AG04450 (cell line): Measurements from ENCODE around the gene B3GALNT1. TPM values are rescaled to one million over a fixed set of nuclear protein-coding genes. Genes with fewer than 3 reads are reported as not detected.
"Not testable (repeated sequence)": the region's sequence is repeated elsewhere in the genome, so short reads cannot be mapped to it uniquely, and the experiment has no call there.

Experiments used
- CTCF ChIA-PET: fragments of 300-600, 350-600 bp; formaldehyde crosslinking; extraction: SDS; loops from one replicate; lab custom pipeline; 2022; ENCODE audit warnings: antibody characterized with exemption, inconsistent platforms; lab: Charles Lee
- POLR2A ChIA-PET: fragments of 350-600 bp; formaldehyde crosslinking; extraction: SDS; loops from one replicate; lab custom pipeline; 2021; ENCODE audit warnings: antibody characterized with exemption, inconsistent platforms; lab: Yijun Ruan, JAX
- DNase-seq: peaks from one replicate; pipeline ENCODE4 v3.0.0-alpha.2; 2011; ENCODE audit warnings: low read depth, low spot score
- H3K27ac ChIP-seq: one replicate; pipeline ENCODE4 v1.5.1; 2012; ENCODE audit warnings: low read depth, low read length, control low read depth
- H3K27me3 ChIP-seq: one replicate; pipeline ENCODE4 v1.6.0; 2012; ENCODE audit warnings: low read length; ENCODE audit not compliant: control insufficient read depth, insufficient read depth
- H3K4me3 ChIP-seq: 2 replicates; pipeline ENCODE4 v1.5.1; 2011; ENCODE audit warnings: mild to moderate bottlenecking, low read depth, low read length, control low read depth
- H3K9me3 ChIP-seq: 2 replicates; pipeline ENCODE4 v1.5.1; 2012; ENCODE audit warnings: low read length; ENCODE audit not compliant: control insufficient read depth, insufficient read depth
- CTCF ChIP-seq: IDR thresholded peaks from 2 replicates; pipeline ENCODE4 v1.5.1; 2011; ENCODE audit warnings: low read depth, low read length, control low read depth, inconsistent platforms
- polyA plus RNA-seq: library from polyadenylated mRNA; depleted of rRNA; stranded (reverse); fragments of >200 nt; gene quantifications from 2 replicates; pipeline ENCODE4 v1.2.3, GENCODE V29; 2011

Gene B3GALNT1
- polyA plus RNA-seq, 1 experiment, result 8.8 TPM

- H3K27ac ChIP-seq, result no peak overlapping the region
- ChIA-PET POLR2A (no interaction called here), CTCF (no interaction called here)
- no peaks in the 10 kb centered on the region for H3K9me3 ChIP-seq
- no peak for TF ChIP-seq CTCF
- no peak overlapping the region for H3K4me3 ChIP-seq
- H3K27me3 ChIP-seq, result peaks cover 2% of the 10 kb centered on the region
- DNase-seq, result no peak
Observed at GRCh38 chr3:161049683-161050248, 55.4 kb downstream of the B3GALNT1 start.

DNA sequence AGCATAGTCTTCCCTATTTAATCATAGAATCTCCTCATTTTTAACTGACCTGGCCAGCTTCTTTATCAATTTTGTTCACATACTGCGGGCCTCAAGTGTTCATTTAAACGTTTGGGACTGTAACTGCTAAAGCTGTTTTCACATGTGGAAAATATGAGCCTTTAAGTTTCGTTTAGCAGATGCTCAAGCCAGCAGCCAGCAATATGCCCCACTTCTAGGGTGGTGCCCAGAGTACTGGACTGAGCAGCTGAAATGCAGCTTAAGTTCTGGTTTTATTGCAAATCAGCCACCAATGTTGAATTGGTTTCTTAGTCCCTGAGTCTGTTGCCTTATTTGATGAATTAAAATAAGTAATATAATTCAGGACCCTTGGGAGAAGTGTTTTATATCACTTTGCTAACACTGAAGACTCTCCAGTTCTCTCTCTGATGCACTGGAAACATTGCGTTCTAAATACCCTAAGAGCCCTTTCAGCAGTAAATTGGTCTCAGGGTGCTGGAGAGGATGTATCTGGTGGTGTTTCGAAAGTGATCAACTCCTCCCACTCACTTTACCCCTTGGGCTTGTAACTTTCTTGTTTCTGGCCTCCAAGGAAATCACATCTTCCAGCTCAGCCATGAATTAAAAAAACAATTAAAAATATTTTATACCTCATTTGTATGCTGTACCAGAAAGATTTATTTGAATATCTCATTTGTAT lies 61.7 kb downstream of the B3GALNT1 start:
- H3K4me3 ChIP-seq, result no peak overlapping the region
- DNase-seq, result no peak
- ChIA-PET POLR2A (no interaction called here), CTCF (no interaction called here)
- no peak overlapping the region for H3K27ac ChIP-seq
- no peaks in the 10 kb centered on the region for H3K27me3 ChIP-seq
- TF ChIP-seq CTCF, result no peak
- H3K9me3 ChIP-seq, result no peaks in the 10 kb centered on the region

- Histone ChIP-seq H3K4me3 (no peak overlapping the region), H3K27ac (no peak overlapping the region), H3K9me3 (no peaks in the 10 kb centered on the region), H3K27me3 (no peaks in the 10 kb centered on the region)
- no peak for TF ChIP-seq CTCF
- CTCF ChIA-PET, result interaction anchor here (1.2 kb wide), 1 partner anchor 233 kb away, joined by 4 read pairs; no protein-coding TSS in a partner anchor
- no peak for DNase-seq
- POLR2A ChIA-PET, result no interaction called here
Observed at GRCh38 chr3:161042023-161042501, 63.1 kb downstream of the B3GALNT1 start.

GRCh38 chr3:161038725-161039124 lies 66.4 kb downstream of the B3GALNT1 start:
- no peak for DNase-seq
- ChIA-PET CTCF (no interaction called here), POLR2A (no interaction called here)
- H3K4me3 ChIP-seq, result no peak overlapping the region
- H3K9me3 ChIP-seq, result no peaks in the 10 kb centered on the region
- no peak overlapping the region for H3K27ac ChIP-seq
- TF ChIP-seq CTCF, result no peak
- no peaks in the 10 kb centered on the region for H3K27me3 ChIP-seq

DNA sequence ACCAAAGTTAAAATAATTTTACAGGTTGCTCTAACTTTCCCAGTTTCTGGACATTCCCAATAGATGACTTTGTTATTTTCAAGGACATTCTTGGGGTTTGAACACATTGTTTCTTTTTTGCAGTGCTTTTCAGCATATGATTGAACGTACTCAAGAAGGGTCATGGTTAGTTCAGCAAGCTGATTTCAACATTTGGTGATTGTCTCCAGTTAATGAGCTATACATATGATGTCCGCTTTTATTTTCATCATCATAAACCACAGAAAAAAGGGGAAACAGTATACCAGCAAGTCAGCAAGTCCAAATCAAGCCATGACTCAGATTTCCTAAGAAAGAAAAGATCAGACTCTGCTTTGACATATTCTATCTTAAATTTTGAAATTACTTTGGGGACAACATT lies 69.4 kb downstream of the B3GALNT1 start:
- TF ChIP-seq CTCF, result no peak
- H3K27ac ChIP-seq, result no peak overlapping the region
- no peaks in the 10 kb centered on the region for H3K9me3 ChIP-seq
- DNase-seq, result no peak
- POLR2A ChIA-PET, result no interaction called here
- H3K4me3 ChIP-seq, result no peak overlapping the region
- CTCF ChIA-PET, result no interaction called here
- H3K27me3 ChIP-seq, result no peaks in the 10 kb centered on the region

- CTCF ChIA-PET, POLR2A ChIA-PET, H3K27ac ChIP-seq, H3K9me3 ChIP-seq, DNase-seq, H3K27me3 ChIP-seq, H3K4me3 ChIP-seq: not testable (repeated sequence)
Observed at GRCh38 chr3:161034913-161035550, 70.1 kb downstream of the B3GALNT1 start.
